HEK293 (cell line): ENCODE data around the gene EIF2B2.

Experiments used
- ZNF133 ChIP-seq: fragments of 450-650 bp; formaldehyde crosslinking; IDR thresholded peaks from 2 replicates; pipeline ENCODE4 v1.5.1; 2016; ENCODE audit warnings: missing biosample characterization, missing genetic modification characterization
- TF ChIP-seq, protein P1 (sequence below): fragments of 450-650 bp; formaldehyde crosslinking; IDR thresholded peaks from 2 replicates; pipeline ENCODE4 v1.5.1; 2016; ENCODE audit warnings: missing biosample characterization, missing genetic modification characterization
- TF ChIP-seq, protein P2 (sequence below): fragments of 450-650 bp; formaldehyde crosslinking; IDR thresholded peaks from 2 replicates; pipeline ENCODE4 v1.5.1; 2016; ENCODE audit warnings: missing biosample characterization, missing genetic modification characterization

DNA sequence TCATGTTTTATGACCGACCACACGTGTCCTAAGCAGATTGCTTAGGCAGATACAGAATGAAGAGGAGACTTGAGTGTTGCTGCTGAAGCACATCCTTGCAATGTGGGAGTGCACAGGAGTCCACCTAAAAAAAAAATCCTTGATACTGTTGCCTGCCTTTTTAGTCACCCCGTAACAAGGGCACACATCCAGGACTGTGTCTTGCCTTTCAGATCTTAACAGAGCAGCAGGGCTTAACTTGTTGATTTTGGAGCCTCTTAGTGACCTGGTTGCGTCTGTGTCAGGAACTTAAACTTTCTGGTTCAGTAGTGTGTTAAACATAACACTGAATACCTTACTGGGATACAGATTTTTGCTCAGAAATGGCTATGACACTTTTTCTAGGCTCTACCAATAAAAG is 6.5 kb downstream of the EIF2B2 start:
- TF ChIP-seq, protein P1, sequence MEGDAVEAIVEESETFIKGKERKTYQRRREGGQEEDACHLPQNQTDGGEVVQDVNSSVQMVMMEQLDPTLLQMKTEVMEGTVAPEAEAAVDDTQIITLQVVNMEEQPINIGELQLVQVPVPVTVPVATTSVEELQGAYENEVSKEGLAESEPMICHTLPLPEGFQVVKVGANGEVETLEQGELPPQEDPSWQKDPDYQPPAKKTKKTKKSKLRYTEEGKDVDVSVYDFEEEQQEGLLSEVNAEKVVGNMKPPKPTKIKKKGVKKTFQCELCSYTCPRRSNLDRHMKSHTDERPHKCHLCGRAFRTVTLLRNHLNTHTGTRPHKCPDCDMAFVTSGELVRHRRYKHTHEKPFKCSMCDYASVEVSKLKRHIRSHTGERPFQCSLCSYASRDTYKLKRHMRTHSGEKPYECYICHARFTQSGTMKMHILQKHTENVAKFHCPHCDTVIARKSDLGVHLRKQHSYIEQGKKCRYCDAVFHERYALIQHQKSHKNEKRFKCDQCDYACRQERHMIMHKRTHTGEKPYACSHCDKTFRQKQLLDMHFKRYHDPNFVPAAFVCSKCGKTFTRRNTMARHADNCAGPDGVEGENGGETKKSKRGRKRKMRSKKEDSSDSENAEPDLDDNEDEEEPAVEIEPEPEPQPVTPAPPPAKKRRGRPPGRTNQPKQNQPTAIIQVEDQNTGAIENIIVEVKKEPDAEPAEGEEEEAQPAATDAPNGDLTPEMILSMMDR (tag by site-specific recombination), result no peak
- TF ChIP-seq ZNF133 (tag by site-specific recombination), result no peak
- TF ChIP-seq, protein P2, sequence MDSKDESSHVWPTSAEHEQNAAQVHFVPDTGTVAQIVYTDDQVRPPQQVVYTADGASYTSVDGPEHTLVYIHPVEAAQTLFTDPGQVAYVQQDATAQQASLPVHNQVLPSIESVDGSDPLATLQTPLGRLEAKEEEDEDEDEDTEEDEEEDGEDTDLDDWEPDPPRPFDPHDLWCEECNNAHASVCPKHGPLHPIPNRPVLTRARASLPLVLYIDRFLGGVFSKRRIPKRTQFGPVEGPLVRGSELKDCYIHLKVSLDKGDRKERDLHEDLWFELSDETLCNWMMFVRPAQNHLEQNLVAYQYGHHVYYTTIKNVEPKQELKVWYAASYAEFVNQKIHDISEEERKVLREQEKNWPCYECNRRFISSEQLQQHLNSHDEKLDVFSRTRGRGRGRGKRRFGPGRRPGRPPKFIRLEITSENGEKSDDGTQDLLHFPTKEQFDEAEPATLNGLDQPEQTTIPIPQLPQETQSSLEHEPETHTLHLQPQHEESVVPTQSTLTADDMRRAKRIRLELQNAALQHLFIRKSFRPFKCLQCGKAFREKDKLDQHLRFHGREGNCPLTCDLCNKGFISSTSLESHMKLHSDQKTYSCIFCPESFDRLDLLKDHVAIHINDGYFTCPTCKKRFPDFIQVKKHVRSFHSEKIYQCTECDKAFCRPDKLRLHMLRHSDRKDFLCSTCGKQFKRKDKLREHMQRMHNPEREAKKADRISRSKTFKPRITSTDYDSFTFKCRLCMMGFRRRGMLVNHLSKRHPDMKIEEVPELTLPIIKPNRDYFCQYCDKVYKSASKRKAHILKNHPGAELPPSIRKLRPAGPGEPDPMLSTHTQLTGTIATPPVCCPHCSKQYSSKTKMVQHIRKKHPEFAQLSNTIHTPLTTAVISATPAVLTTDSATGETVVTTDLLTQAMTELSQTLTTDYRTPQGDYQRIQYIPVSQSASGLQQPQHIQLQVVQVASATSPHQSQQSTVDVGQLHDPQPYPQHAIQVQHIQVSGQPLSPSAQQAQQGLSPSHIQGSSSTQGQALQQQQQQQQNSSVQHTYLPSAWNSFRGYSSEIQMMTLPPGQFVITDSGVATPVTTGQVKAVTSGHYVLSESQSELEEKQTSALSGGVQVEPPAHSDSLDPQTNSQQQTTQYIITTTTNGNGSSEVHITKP (tag by site-specific recombination), result no peak
